Tibial nerve (tissue), 4 donors: ENCODE results near the gene MTMR10.

ENCODE experiments used
- CTCF ChIP-seq, 5 experiments: fragments of 200-600 bp in 3 of 5; fragments of 450-650 bp in 2 of 5; sonication (generic) in 3 of 5; IDR thresholded peaks; one replicate each; pipeline ENCODE4 v1.5.1; 2016 to 2019; ENCODE audit warnings: antibody characterized with exemption in 5 of 5, mild to moderate bottlenecking in 3 of 5, moderate library complexity in 2 of 5
- EP300 ChIP-seq, 2 donors: sonication (generic); formaldehyde crosslinking; IDR thresholded peaks; one replicate each; pipeline ENCODE4 v1.6.1; 2017; ENCODE audit warnings: antibody characterized with exemption in 2 of 2, mild to moderate bottlenecking in 1 of 2
- POLR2A ChIP-seq, 2 donors: fragments of 450-650 bp; IDR thresholded peaks; one replicate each; pipeline ENCODE4 v1.6.1; 2017; ENCODE audit warnings: antibody characterized with exemption in 2 of 2, mild to moderate bottlenecking in 2 of 2, moderate library complexity in 2 of 2

GRCh38 chr15:30904812-30905211, 86.6 kb downstream of the MTMR10 start:
- TF ChIP-seq CTCF (IDR thresholded peaks at IDR 0.05) (no peak), POLR2A (IDR thresholded peaks at IDR 0.05) (no peak), EP300 (IDR thresholded peaks at IDR 0.05) (no peak)
